C4-2B (cell line): ENCODE data around the gene DNAJA4.
A peak's percentile ranks its signal among the peaks of the same experiment; 100 is the strongest.
"Not testable (repeated sequence)": the region's sequence is repeated elsewhere in the genome, so short reads cannot be mapped to it uniquely, and the experiment has no call there.

Source experiments
- H3K27ac ChIP-seq: fragments of 450-650 bp; 2 replicates; pipeline ENCODE4 v1.5.1; 2017
- CTCF ChIP-seq: fragments of 450-650 bp; conservative IDR thresholded peaks from 2 replicates; pipeline ENCODE4 v1.5.1; 2017; ENCODE audit warnings: mild to moderate bottlenecking
- ZFX ChIP-seq: fragments of 450-650 bp; IDR thresholded peaks from 2 replicates; pipeline ENCODE4 v1.6.1; 2017

DNAJA4 gene

GRCh38 chr15:78244101-78244500, 20.3 kb upstream of the DNAJA4 start:
- no peak for TF ChIP-seq CTCF
- TF ChIP-seq ZFX, result no peak

GRCh38 chr15:78244893-78245292, 19.5 kb upstream of the DNAJA4 start:
- H3K27ac ChIP-seq, result no peak overlapping the region
- TF ChIP-seq ZFX (no peak), CTCF (no peak)

More at GRCh38 chr15:78244101-78244500, 20.3 kb upstream of the DNAJA4 start:
- H3K27ac ChIP-seq, result no peak overlapping the region; the same call in 1 of the 2 replicates

DNA sequence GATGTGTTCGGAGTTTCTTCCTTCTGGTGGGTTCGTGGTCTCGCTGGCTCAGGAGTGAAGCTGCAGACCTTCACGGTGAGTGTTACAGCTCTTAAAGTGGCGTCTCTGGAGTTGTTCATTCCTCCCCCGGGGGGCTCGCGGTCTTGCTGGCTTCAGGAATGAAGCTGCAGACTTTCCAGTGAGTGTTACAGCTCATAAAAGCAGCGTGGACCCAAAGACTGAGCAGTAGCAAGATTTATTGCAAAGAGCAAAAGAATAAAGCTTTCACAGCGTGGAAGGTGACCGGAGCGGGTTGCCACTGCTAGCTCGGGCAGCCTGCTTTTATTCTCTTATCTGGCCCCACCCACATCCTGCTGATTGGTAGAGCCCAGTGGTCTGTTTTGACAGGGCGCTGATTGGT, 19.0 kb upstream of the DNAJA4 start:
- not testable (repeated sequence) for H3K27ac ChIP-seq

DNA sequence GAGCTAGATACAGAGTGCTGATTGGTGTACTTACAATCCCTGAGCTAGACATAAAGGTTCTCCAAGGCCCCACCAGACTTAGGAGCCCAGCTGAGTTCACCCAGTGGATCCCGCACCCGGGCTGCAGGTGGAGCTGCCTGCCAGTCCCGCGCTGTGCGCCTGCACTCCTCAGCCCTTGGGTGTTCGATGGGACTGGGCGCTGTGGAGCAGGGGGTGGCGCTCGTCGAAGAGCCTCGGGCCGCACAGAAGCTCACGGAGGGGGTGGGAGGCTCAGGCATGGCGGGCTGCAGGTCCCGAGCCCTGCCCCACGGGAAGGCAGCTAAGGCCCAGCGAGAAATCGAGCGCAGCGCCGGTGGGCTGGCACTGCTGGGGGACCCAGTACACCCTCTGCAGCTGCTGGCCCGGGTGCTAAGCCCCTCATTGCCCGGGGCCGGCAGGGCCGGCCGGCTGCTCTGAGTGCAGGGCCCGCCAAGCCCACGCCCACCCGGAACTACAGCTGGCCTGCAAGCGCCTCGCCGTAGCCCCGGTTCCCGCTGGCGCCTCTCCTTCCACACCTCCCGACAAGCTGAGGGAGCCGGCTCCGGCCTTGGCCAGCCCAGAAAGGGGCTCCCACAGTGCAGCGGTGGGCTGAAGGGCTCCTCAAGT, 18.3 kb upstream of the DNAJA4 start:
- H3K27ac ChIP-seq, result not testable (repeated sequence)

- H3K27ac ChIP-seq, result no peak overlapping the region
- TF ChIP-seq CTCF (no peak), ZFX (no peak)
These were observed 16.5 kb upstream of the DNAJA4 start for GRCh38 chr15:78247911-78248310.

DNA sequence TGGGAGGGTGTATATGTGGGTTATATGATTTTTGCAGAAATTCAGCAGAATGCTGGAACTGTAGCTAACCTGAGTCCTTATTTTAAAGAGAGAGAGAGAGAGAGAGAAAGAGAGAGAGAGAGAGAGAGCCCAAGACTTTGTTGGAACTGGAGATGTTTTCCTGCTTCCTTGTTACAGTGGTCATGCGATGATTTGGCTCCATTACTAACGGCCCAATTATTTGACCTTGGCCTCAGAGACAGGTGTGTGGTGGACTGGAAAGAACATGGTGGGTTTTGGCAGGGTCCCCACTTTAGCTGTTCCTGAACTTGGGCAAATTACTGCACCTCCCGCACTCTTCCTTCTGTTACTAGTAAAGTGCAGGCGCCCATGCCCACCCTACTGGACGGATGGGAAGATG, 15.2 kb upstream of the DNAJA4 start:
- H3K27ac ChIP-seq, result 0 out of 2 replicates have a peak overlapping the region, but pooled peaks have one; percentile 7
- no peak for TF ChIP-seq CTCF
- TF ChIP-seq ZFX, result no peak

GRCh38 chr15:78251136-78251535, 13.2 kb upstream of the DNAJA4 start:
- TF ChIP-seq ZFX (no peak), CTCF (no peak)
- H3K27ac ChIP-seq, result no peak overlapping the region

- TF ChIP-seq ZFX, result no peak
- no peak for TF ChIP-seq CTCF
- no peak overlapping the region for H3K27ac ChIP-seq
These were observed 8.8 kb upstream of the DNAJA4 start for GRCh38 chr15:78255421-78256043.
